Progenitor cell of endocrine pancreas (in vitro differentiated cells): ENCODE measurements around the gene SLC2A11. TPM values are rescaled to one million over a fixed set of nuclear protein-coding genes. Genes with fewer than 3 reads are reported as not detected.

Source experiments
- DNase-seq: peaks from one replicate; pipeline ENCODE4 v3.0.0; 2021; ENCODE audit warnings: low spot score; ENCODE audit not compliant: unreplicated experiment
- H3K27ac Mint-ChIP-seq: 2 replicates; pipeline ENCODE4 v1.8.0; 2021; ENCODE audit warnings: mild to moderate bottlenecking, moderate library complexity, mixed read lengths
- H3K27me3 Mint-ChIP-seq: 2 replicates; pipeline ENCODE4 v1.8.0; 2021; ENCODE audit warnings: mixed read lengths
- H3K36me3 Mint-ChIP-seq: 2 replicates; pipeline ENCODE4 v1.8.0; 2022; ENCODE audit warnings: mixed read lengths; ENCODE audit not compliant: insufficient read depth
- H3K4me1 Mint-ChIP-seq: 2 replicates; pipeline ENCODE4 v1.8.0; 2021; ENCODE audit warnings: low read depth, mixed read lengths
- H3K4me3 Mint-ChIP-seq: 2 replicates; pipeline ENCODE4 v1.8.0; 2021; ENCODE audit warnings: low read depth, mild to moderate bottlenecking, moderate library complexity, mixed read lengths
- H3K9me3 Mint-ChIP-seq: 2 replicates; pipeline ENCODE4 v1.8.0; 2021; ENCODE audit warnings: low read depth, mixed read lengths
- total RNA-seq: library from RNA; stranded (reverse); gene quantifications from 2 replicates; pipeline ENCODE4 v1.2.1, GENCODE V29; 2021
- TF ChIP-seq, protein P1 (sequence below): fragments of 200-600 bp; sonication (generic); IDR thresholded peaks from one replicate; pipeline ENCODE4 v1.5.0; 2021; ENCODE audit warnings: antibody characterized with exemption, mild to moderate bottlenecking; ENCODE audit not compliant: unreplicated experiment

Gene SLC2A11
- total RNA-seq, 1 donor from 2014 or later, result 39.7 TPM

DNA sequence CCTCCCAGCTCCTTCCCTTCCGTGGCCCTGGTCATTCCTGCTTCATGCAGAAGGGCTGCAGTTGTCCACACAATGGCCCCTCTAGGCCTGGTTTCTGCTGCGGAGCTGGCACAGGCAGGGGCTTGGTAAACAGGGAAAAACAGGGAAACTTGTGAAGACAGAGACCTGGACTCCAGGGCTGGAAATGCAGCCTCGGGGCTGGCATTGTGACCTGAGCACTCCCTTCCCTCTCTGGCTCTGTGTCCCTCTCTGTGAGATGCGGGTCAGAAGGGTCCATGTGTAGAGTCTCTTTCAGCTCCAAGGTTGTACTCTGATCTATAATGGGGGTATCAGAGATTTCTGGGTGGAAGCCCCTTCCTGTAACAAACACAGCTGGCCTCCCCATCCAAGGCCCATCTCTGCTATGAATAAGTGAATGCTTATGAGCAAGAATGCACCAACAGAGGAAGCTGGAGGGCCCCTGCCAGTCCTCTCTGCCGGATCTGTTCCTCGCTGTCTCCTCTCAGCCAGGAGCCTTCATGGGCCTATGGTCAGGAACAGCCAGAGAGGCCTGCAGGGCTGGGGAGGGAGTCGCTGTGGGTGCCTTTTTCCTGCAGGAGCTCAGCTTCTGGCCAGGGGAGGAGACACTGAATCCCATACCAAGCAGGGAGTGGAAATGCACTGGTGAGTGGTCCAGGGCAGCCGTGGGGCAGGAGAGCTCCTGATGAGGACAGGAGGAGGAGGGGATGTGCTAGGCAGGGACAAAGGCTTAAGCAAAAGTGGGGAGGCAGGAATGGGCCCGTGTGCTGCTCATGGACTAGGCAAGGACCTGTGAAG is 12.2 kb upstream of the SLC2A11 start:
- peaks cover 8% of the 10 kb centered on the region for H3K4me1 Mint-ChIP-seq
- no peaks in the 10 kb centered on the region for H3K9me3 Mint-ChIP-seq
- TF ChIP-seq, protein P1, sequence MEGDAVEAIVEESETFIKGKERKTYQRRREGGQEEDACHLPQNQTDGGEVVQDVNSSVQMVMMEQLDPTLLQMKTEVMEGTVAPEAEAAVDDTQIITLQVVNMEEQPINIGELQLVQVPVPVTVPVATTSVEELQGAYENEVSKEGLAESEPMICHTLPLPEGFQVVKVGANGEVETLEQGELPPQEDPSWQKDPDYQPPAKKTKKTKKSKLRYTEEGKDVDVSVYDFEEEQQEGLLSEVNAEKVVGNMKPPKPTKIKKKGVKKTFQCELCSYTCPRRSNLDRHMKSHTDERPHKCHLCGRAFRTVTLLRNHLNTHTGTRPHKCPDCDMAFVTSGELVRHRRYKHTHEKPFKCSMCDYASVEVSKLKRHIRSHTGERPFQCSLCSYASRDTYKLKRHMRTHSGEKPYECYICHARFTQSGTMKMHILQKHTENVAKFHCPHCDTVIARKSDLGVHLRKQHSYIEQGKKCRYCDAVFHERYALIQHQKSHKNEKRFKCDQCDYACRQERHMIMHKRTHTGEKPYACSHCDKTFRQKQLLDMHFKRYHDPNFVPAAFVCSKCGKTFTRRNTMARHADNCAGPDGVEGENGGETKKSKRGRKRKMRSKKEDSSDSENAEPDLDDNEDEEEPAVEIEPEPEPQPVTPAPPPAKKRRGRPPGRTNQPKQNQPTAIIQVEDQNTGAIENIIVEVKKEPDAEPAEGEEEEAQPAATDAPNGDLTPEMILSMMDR, result no peak
- H3K36me3 Mint-ChIP-seq, result no peaks in the 10 kb centered on the region
- no peak for DNase-seq
- peaks cover 15% of the 10 kb centered on the region for H3K27me3 Mint-ChIP-seq
- no peak overlapping the region for H3K4me3 Mint-ChIP-seq
- H3K27ac Mint-ChIP-seq, result no peak overlapping the region

DNA sequence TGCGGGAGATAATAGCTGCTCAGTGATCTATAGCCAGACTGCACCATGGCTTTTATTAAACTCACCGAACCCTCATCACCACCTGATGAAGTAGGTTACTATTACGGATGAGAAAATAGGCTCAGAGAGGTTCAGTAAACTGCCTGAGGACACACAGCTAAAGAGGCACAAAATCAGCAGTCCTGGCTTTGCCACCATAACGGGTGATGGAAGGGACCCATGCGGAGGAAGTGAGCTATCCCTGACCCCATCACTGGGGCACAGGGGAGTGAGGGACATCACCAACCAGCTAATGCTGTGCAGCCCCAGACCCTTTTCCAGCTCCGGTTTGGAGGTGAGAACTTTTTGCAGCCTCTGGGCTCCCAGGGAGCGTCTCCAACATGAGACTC is 11.6 kb upstream of the SLC2A11 start:
- TF ChIP-seq, protein P1, result no peak
- no peak for DNase-seq
- Mint-ChIP-seq H3K36me3 (no peaks in the 10 kb centered on the region), H3K9me3 (no peaks in the 10 kb centered on the region), H3K4me3 (no peak overlapping the region), H3K27me3 (peaks cover 12% of the 10 kb centered on the region), H3K27ac (no peak overlapping the region), H3K4me1 (peaks cover 6% of the 10 kb centered on the region)

DNA sequence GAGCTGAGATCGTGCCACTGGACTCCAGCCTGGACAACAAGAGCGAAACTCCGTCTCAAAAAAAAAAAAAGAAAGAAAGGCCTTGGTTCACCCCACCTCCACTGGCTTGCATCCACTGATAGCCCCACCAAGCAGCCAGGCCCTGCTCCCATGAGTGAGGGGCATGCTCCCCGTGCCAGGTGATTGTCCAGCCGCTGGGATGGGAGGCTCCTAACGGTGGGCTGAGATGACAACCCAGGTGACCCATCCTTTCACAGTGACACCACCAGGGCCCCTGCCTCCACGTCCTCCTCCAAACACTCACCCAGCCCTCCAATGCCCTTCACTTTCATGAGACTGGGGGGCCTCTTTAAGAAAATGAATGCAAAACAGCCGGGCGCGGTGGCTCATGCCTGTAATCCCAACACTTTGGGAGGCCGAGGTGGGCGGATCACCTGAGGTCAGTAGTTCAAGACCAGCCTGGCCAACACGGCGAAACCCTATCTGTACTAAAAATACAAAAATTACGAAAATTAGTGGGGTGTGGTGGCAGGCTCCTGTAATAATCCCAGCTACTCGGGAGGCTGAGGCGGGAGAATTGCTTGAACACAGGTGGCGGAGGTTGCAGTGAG is 10.3 kb upstream of the SLC2A11 start:
- Mint-ChIP-seq H3K27me3 (peaks cover 7% of the 10 kb centered on the region), H3K36me3 (no peaks in the 10 kb centered on the region), H3K4me3 (no peak overlapping the region), H3K9me3 (no peaks in the 10 kb centered on the region), H3K27ac (no peak overlapping the region), H3K4me1 (peaks cover 6% of the 10 kb centered on the region)
- DNase-seq, result no peak
- TF ChIP-seq, protein P1, result no peak

DNA sequence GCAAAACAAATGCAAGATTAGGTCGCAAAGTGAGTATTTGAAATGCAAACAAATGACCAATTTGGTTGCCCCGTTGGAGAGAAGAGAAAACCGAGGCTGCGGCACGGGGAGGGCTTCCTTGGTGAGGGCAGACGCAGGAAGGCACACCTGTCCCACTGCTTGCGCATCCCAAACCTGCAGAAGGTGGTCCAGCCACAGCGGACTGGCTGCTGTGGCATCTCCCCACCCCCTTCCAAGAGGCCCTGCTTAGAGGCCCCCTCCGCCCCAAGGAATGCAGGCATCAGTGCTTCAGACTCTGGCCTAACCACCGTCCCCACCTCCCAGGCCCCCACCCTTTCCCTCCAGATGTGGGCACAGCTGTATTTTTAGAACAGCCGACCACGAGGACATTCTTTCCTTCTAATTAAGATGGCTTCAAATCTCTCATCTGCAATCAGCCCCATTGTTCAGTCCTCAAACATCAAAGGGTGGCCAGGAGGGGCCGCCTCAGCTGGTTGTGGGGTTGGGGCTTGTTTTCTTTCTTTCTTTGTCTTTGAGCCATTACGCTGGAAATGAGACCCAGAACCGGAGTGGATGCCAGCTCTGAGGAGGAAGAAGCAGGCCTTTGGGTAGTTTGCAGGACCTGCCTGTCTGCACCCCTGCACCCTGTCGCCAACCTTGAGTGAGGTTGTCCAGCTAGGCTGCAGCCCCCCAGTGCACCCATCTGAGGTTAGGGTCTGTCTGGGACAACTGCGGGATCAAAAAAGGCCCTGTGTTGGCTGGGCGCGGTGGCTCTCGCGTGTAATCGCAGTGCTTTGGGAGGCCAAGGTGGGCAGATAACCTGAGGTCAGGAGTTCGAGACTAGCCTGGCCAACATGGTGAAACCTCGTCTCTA is 9.4 kb upstream of the SLC2A11 start:
- Mint-ChIP-seq H3K4me1 (peaks cover 6% of the 10 kb centered on the region), H3K27ac (no peak overlapping the region), H3K36me3 (no peaks in the 10 kb centered on the region), H3K9me3 (no peaks in the 10 kb centered on the region), H3K27me3 (peaks cover 7% of the 10 kb centered on the region), H3K4me3 (no peak overlapping the region)
- TF ChIP-seq, protein P1, result no peak
- DNase-seq, result no peak
